K562 (cell line): ENCODE results near the gene C4orf54. TPM values are rescaled to one million over a fixed set of nuclear protein-coding genes. Genes with fewer than 3 reads are reported as not detected.

ENCODE experiments used
- ATAC-seq: fragments of 200-7000 bp; cut with Tn5 transposase; 3 replicates; pipeline ENCODE4 v1.9.1; 2020; ENCODE audit warnings: moderate library complexity
- BruUV-seq: library from RNA; stranded (reverse); fragments of 400-500 nt; replicated peaks from 2 replicates; lab custom pipeline; 2021; lab: Mats Ljungman, UMichigan
- CTCF ChIA-PET: fragments of 300-600 bp; formaldehyde crosslinking; extraction: SDS; loops from one replicate; lab custom pipeline; 2021; ENCODE audit warnings: low intra/inter-chr PET ratio; lab: Yijun Ruan, JAX
- POLR2A ChIA-PET: fragments of 300-600, 350-650 bp; sonication (Branson Sonifier 250); formaldehyde crosslinking; extraction: SDS; loops from one replicate; lab custom pipeline; 2021; ENCODE audit warnings: antibody characterized with exemption, inconsistent platforms; lab: Yijun Ruan, JAX
- DNase-seq, 4 experiments: peaks; one replicate each; pipeline versions ENCODE4 v3.0.0 to v3.0.0-alpha.2; 2011 to 2018; ENCODE audit warnings: low spot score in 3 of 4, mixed read lengths in 3 of 4; ENCODE audit errors: extremely low read depth in 1 of 4
- FAIRE-seq: peaks from 2 replicates; lab custom pipeline; 2011; peaks lifted over from hg19 to GRCh38; lab: Jason Lieb, UNC
- H2AFZ ChIP-seq: 2 replicates; pipeline ENCODE4 v1.6.0; 2011; ENCODE audit warnings: low read depth, low read length, control low read depth, inconsistent platforms
- H3K27ac ChIP-seq: fragments of 200-600 bp; 3 replicates; pipeline ENCODE4 v1.8.0; 2011; ENCODE audit warnings: low read depth, mild to moderate bottlenecking, control low read depth, inconsistent platforms, low read length, moderate library complexity, mixed read lengths; ENCODE audit errors: extremely low read depth
- H3K27me3 ChIP-seq, 2 experiments: fragments of 300-600 bp in 1 of 2; 2 replicates in 1 of 2; 3 replicates in 1 of 2; pipeline versions ENCODE4 v1.6.0 to v1.8.0; 2011; ENCODE audit warnings: inconsistent platforms in 2 of 2, low read length in 2 of 2, mild to moderate bottlenecking in 1 of 2, mixed read lengths in 1 of 2, moderate library complexity in 1 of 2; ENCODE audit not compliant: control insufficient read depth in 2 of 2, insufficient read depth in 2 of 2
- H3K36me3 ChIP-seq: fragments of 300-600 bp; 3 replicates; pipeline ENCODE4 v1.8.0; 2011; ENCODE audit warnings: mild to moderate bottlenecking, low read length, inconsistent platforms; ENCODE audit not compliant: control insufficient read depth, insufficient read depth
- H3K4me1 ChIP-seq, 2 experiments: fragments of 200-600 bp in 1 of 2; replicated peaks in 1 of 2; 2 replicates in 1 of 2; 3 replicates in 1 of 2; pipeline versions ENCODE4 v1.5.1 to v1.8.0; 2011; ENCODE audit warnings: inconsistent platforms in 2 of 2, low read length in 2 of 2, mild to moderate bottlenecking in 1 of 2, mixed read lengths in 1 of 2, moderate library complexity in 1 of 2; ENCODE audit not compliant: control insufficient read depth in 2 of 2, insufficient read depth in 2 of 2
- H3K4me2 ChIP-seq: 2 replicates; pipeline ENCODE4 v1.6.1; 2011; ENCODE audit warnings: low read length, control low read depth, inconsistent platforms, mixed read lengths; ENCODE audit not compliant: insufficient read depth
- H3K4me3 ChIP-seq: fragments of 200-600 bp; sonication (generic), shearing (Covaris generic); 2 replicates; pipeline ENCODE4 v1.5.1; 2016; ENCODE audit warnings: control low read depth, inconsistent platforms
- H3K79me2 ChIP-seq: fragments of 200-600 bp; 3 replicates; pipeline ENCODE4 v1.8.0; 2011; ENCODE audit warnings: low read length, inconsistent platforms; ENCODE audit not compliant: control insufficient read depth, insufficient read depth
- H3K9ac ChIP-seq, 2 experiments: 2 replicates each; pipeline versions ENCODE4 v1.6.0 to v1.6.1; 2011; ENCODE audit warnings: low read depth in 2 of 2, low read length in 2 of 2, control low read depth in 1 of 2, inconsistent platforms in 1 of 2, mild to moderate bottlenecking in 1 of 2, mixed read lengths in 1 of 2; ENCODE audit not compliant: insufficient read depth in 1 of 2
- H3K9me1 ChIP-seq: one replicate; pipeline ENCODE4 v1.6.0; 2011; ENCODE audit warnings: inconsistent platforms, mild to moderate bottlenecking, low read length, moderate library complexity; ENCODE audit not compliant: control insufficient read depth, insufficient read depth
- H3K9me3 ChIP-seq: replicated peaks from 2 replicates; pipeline ENCODE4 v1.5.1; 2011; ENCODE audit warnings: low read depth, low read length, inconsistent platforms; ENCODE audit not compliant: control insufficient read depth, insufficient read depth
- H4K20me1 ChIP-seq: replicated peaks from 2 replicates; pipeline ENCODE4 v1.6.1; 2011; ENCODE audit warnings: low read length, inconsistent platforms, mixed read lengths; ENCODE audit not compliant: control insufficient read depth, insufficient read depth
- ADNP ChIP-seq: fragments of 200-800 bp; sonication (Bioruptor generic); IDR thresholded peaks from 2 replicates; pipeline ENCODE4 v1.6.1; 2016; ENCODE audit warnings: missing genetic modification characterization, missing compliant biosample characterization
- CEBPB ChIP-seq: fragments of 450-650 bp; IDR thresholded peaks from 2 replicates; pipeline ENCODE4 v1.6.1; 2016; ENCODE audit warnings: missing genetic modification characterization, missing compliant biosample characterization
- CEBPG ChIP-seq, 3 experiments: fragments of 200-800 bp in 1 of 3; sonication (Bioruptor generic) in 1 of 3; sonication (generic) in 1 of 3; formaldehyde crosslinking in 1 of 3; IDR thresholded peaks in 2 of 3; conservative IDR thresholded peaks in 1 of 3; 2 replicates each; pipeline versions ENCODE4 v1.6.1 to v1.8.0; 2016 to 2022; ENCODE audit warnings: missing compliant biosample characterization in 2 of 3, missing genetic modification characterization in 2 of 3, mild to moderate bottlenecking in 1 of 3, missing genetic modification reagents in 1 of 3
- DPF2 ChIP-seq: fragments of 450-650 bp; IDR thresholded peaks from 2 replicates; pipeline ENCODE4 v1.6.1; 2016
- HNRNPL ChIP-seq: fragments of 200-400 bp; formaldehyde crosslinking; IDR thresholded peaks from 2 replicates; pipeline ENCODE4 v1.6.1; 2017; ENCODE audit warnings: low read depth, mild to moderate bottlenecking, low read length
- KHSRP ChIP-seq: fragments of 450-650 bp; IDR thresholded peaks from 2 replicates; pipeline ENCODE4 v1.6.1; 2017
- MBD1 ChIP-seq: fragments of 250-450 bp; sonication (Bioruptor Pico); IDR thresholded peaks from 2 replicates; pipeline ENCODE4 v1.8.0; 2022; ENCODE audit warnings: inconsistent platforms
- NCOR1 ChIP-seq: fragments of 450-650 bp; IDR thresholded peaks from 2 replicates; pipeline ENCODE4 v1.6.1; 2016; ENCODE audit warnings: mild to moderate bottlenecking, moderate library complexity
- SP2 ChIP-seq: IDR thresholded peaks from 2 replicates; pipeline ENCODE4 v1.6.1; 2011; ENCODE audit warnings: mild to moderate bottlenecking, low read depth, low read length, moderate library complexity; ENCODE audit not compliant: poor library complexity, severe bottlenecking; ENCODE audit errors: extremely low read depth
- STAT5B ChIP-seq: fragments of 250-450 bp; sonication (Bioruptor Pico); IDR thresholded peaks from 2 replicates; pipeline ENCODE4 v1.8.0; 2021; ENCODE audit warnings: mild to moderate bottlenecking, inconsistent platforms
- whole genome bisulfite sequencing: fragments of 100-300 bp; shearing (Covaris generic); methylation state at CpG from one replicate; pipeline ENCODE4 v1.1.6; 2016; ENCODE audit warnings: low coverage, mixed read lengths; ENCODE audit not compliant: insufficient coverage; ENCODE audit errors: missing lambda C conversion rate; 5-methylcytosine and 5-hydroxymethylcytosine counted together
- in situ Hi-C: fragments of 300-500 bp; cut with MboI; formaldehyde crosslinking; loops from 4 replicates; pipeline ENCODE4 v1.15.0; 2018; ENCODE audit warnings: inconsistent platforms, mixed read lengths
- intact Hi-C: fragments of 100-400 bp; cut with micrococcal nuclease; formaldehyde crosslinking; loops from 2 replicates; pipeline ENCODE4 v1.14.2; 2022
- polyA plus RNA-seq, 8 experiments: library from polyadenylated mRNA; depleted of rRNA in 4 of 8; stranded (reverse) in 5 of 8; unstranded in 3 of 8; fragments of >200 nt; fragmentation: Nextera tagmentation in 2 of 8; fragmentation: Illumina TruSeq in 1 of 8; extraction: Ambion mirVana in 2 of 8; extraction: Trizol in 1 of 8; gene quantifications; 2 replicates each; pipeline versions ENCODE4 v1.2.1 to v1.2.3, GENCODE V29; 2011 to 2014; ENCODE audit warnings: inconsistent platforms in 1 of 8, missing spikeins in 1 of 8
- total RNA-seq, 7 experiments: library from RNA; depleted of rRNA in 6 of 7; stranded (reverse); fragments of >200 nt in 6 of 7; fragmentation: Illumina TruSeq in 2 of 7; extraction: Trizol in 2 of 7; gene quantifications; 2 replicates each; pipeline versions ENCODE4 v1.2.1 to v1.2.3, GENCODE V29; 2011 to 2021; ENCODE audit warnings: low replicate concordance in 1 of 7

C4orf54 gene
- total and polyA plus RNA-seq, 9 of the 15 experiments (the other 6 are each of a cell fraction or from before 2014, with no cell fraction given): not detected

- no peak for TF ChIP-seq ADNP
- TF ChIP-seq MBD1 (CRISPR knock-in tag): no peak
- no peak for TF ChIP-seq DPF2
- TF ChIP-seq NCOR1: no peak
- no peak for TF ChIP-seq KHSRP
- TF ChIP-seq, all 486 proteins: peak for 0
These were observed 20.5 kb downstream of the C4orf54 start (continued) for GRCh38 chr4:99637174-99637573.

GRCh38 chr4:99636422-99636821, 21.2 kb downstream of the C4orf54 start:
- ATAC-seq: no peak
- H3K9me3 ChIP-seq: no peaks in the 10 kb centered on the region
- CTCF ChIA-PET: no interaction called here
- no peak for DNase-seq
- no peak overlapping the region for H3K4me3 ChIP-seq
- H3K27me3 ChIP-seq: no peaks in the 10 kb centered on the region
- H3K4me2 ChIP-seq: no peak overlapping the region
- no peak overlapping the region for H3K9ac ChIP-seq
- no peaks in the 10 kb centered on the region for H3K9me1 ChIP-seq
- H3K79me2 ChIP-seq: no peaks in the 10 kb centered on the region
- TF ChIP-seq CEBPG (CRISPR knock-in tag; IDR thresholded peaks at IDR 0.05) (no peak), CEBPG (tag; conservative IDR thresholded peaks at IDR 0.05 in 1 of 2, IDR thresholded peaks at IDR 0.05 in 1 of 2) (peak; percentile 61 to 85), HNRNPL (no peak), SP2 (no peak), STAT5B (no peak), CEBPB (tag) (peak; percentile 74; the same call in 1 of the 2 replicates)
- H4K20me1 ChIP-seq: no peaks in the 10 kb centered on the region
- no peak for FAIRE-seq
- in situ Hi-C loops: no loop called here
- intact Hi-C loops: no loop called here
- POLR2A ChIA-PET: no interaction called here
- H3K27ac ChIP-seq: no peak overlapping the region
- no peaks in the 10 kb centered on the region for H3K36me3 ChIP-seq
- no TSS peak for BruUV-seq
- no peak overlapping the region for H2AFZ ChIP-seq
- H3K4me1 ChIP-seq: no peaks in the 10 kb centered on the region
- WGBS: 4% methylated on average over 2 of the region's 2 CpGs
